Placental epithelial cell (primary cell): ENCODE results near the gene TAPBPL. TPM values are rescaled to one million over a fixed set of nuclear protein-coding genes. Genes with fewer than 3 reads are reported as not detected.

Experiments used
- total RNA-seq: library from RNA; depleted of rRNA; stranded (reverse); fragments of >200 nt; gene quantifications from 2 replicates; pipeline ENCODE4 v1.2.3, GENCODE V29; 2012

TAPBPL gene, protein sequence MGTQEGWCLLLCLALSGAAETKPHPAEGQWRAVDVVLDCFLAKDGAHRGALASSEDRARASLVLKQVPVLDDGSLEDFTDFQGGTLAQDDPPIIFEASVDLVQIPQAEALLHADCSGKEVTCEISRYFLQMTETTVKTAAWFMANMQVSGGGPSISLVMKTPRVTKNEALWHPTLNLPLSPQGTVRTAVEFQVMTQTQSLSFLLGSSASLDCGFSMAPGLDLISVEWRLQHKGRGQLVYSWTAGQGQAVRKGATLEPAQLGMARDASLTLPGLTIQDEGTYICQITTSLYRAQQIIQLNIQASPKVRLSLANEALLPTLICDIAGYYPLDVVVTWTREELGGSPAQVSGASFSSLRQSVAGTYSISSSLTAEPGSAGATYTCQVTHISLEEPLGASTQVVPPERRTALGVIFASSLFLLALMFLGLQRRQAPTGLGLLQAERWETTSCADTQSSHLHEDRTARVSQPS
- 5.5 and 9.8 TPM in 2 replicates for total RNA-seq

DNA sequence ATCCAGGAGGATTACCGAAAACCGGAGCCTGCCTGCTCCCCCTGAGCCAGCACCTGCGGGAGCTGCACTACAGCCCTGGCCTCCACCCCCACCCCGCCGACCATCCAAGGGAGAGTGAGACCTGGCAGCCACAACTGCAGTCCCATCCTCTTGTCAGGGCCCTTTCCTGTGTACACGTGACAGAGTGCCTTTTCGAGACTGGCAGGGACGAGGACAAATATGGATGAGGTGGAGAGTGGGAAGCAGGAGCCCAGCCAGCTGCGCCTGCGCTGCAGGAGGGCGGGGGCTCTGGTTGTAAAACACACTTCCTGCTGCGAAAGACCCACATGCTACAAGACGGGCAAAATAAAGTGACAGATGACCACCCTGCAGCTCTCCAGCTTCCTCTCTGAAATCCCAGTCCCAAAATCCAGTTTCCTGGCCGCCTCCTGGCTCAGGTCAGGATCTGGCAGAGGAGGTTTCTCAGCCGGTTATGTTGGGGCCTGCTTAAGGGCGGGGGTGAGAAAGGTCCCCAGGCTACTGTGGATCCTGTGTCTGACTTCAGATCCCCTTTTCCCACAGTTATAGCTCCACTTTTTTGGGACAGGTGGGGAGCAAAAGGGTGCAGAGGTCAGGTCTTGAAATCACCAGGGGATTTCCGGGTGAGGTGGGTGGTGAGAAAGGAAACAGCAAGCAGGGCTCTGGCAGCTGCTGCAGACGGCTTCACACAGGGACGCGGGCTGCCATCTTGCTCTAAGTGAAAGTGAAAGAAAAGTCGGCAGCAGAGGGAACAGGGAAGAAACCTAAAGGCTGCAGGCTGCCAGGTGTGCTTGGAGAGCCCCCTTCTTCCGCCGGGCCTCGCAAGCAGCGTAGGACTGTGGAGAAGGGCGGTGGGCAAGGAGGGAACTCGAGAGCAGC is at the start of gene TAPBPL:
Gene TAPBPL (plus strand): TSS at position 695 of the 897 bp plus-strand sequence. CDS start 207 bp downstream, outside the sequence.

DNA sequence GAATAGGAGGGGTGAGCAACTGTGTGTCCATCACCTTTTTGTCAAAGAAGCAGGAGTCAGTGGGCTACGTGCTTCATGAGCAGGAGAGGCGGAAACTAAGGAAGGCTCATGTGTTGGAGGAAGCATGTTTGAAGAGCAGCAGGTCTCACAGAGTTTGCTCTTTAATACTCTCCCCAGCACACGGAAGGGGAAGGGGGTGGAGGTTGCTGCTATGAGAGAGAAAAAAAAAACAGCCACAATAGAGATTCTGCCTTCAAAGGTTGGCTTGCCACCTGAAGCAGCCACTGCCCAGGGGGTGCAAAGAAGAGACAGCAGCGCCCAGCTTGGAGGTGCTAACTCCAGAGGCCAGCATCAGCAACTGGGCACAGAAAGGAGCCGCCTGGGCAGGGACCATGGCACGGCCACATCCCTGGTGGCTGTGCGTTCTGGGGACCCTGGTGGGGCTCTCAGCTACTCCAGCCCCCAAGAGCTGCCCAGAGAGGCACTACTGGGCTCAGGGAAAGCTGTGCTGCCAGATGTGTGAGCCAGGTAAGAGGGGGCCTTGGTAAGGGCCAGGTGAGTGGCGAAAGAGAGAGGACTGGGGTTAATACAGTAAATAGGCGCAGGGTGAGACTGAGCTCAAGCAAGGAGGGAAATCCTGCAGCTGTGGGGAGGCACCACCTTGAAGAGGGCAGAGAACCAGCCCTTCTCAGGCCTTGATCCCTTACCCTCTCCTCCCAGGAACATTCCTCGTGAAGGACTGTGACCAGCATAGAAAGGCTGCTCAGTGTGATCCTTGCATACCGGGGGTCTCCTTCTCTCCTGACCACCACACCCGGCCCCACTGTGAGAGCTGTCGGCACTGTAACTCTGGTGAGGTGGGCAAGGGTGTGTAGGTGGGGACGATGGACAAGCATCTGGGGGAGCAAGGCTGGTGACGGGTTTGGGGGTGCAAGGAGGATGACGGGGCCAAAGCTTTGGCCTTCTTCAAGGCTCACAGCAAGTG is 6.8 kb upstream of the TAPBPL start, which contains the start of gene CD27:
Gene CD27 (plus strand): TSS at position 252 of the 985 bp plus-strand sequence. CDS start 141 bp downstream, at position 393.

DNA sequence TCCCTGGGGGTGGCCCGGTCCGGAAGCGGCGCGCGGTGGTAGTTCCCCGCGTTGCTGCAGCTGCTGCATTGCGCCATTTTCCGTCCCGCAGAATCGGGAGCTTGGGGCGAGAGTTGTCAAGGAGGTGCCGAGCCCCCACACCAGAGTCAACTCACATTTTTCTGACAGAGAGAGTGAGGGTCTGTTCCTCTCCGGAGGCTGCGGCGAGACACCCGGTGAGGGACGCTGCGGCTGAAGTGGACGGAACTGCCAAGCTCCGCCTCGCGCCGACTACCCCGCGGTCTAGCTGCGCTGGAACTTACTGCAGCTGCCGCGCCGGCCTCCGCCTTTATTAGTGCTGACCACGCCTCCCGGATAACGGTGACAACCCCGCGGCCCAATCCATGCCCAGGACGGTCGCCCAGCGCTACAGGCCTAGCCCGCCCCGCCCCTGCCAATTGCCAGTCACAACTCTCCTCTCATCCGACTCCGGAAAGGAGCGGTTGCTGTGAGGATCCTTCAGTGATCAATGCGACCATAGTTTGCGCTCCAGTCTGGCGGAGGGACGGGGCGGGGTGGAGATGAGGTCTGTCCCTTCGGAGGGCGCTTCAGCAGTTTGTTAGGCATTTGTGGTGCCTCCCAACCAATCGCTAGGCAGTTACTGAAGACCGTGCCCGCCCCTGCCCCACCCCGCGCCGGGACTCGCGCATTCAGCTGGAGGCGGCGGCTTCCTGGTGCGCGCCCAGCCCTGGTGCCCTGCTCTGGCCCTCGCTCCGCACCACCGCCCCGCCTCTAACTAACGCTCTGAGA is 18.7 kb downstream of the TAPBPL start, which contains the start of gene VAMP1:
Gene VAMP1 (minus strand): TSS at position 303 of the 789 bp plus-strand sequence. CDS start 146 bp downstream, at position 157.

DNA sequence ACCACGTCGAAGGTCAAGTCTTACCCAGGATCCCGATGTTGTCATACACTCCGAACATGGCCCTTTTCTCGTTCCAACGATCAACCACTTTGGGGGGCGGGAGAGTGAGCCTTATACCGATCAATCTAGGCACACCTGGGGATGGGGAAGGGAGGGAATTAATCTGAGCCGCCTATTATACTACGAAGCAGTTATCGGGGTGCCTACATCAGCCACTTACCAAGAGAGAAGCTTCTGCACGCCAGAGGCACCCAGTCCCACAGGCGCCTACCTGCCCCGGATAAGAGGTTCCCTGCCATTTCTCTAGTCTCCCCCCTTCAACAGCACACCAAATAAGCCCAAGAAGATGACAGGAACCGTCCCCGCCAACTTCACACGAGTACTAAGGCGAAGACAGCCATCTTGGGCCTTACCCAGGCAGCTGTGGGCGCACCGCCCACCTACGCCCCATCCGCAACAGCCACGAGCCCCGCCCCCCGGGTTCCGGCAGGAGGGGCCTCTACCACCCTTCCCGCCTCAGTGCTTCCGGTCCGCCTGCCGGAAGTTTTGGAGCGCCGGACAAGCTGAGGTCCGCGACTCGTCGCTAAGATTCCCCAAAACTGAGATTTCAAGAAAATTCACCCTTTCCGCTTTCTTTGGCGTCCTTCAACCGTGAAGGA is 41.1 kb downstream of the TAPBPL start, which contains the start of gene MRPL51:
Gene MRPL51 (minus strand): TSS at position 425 of the 659 bp plus-strand sequence. CDS start 126 bp downstream, at position 299.

DNA sequence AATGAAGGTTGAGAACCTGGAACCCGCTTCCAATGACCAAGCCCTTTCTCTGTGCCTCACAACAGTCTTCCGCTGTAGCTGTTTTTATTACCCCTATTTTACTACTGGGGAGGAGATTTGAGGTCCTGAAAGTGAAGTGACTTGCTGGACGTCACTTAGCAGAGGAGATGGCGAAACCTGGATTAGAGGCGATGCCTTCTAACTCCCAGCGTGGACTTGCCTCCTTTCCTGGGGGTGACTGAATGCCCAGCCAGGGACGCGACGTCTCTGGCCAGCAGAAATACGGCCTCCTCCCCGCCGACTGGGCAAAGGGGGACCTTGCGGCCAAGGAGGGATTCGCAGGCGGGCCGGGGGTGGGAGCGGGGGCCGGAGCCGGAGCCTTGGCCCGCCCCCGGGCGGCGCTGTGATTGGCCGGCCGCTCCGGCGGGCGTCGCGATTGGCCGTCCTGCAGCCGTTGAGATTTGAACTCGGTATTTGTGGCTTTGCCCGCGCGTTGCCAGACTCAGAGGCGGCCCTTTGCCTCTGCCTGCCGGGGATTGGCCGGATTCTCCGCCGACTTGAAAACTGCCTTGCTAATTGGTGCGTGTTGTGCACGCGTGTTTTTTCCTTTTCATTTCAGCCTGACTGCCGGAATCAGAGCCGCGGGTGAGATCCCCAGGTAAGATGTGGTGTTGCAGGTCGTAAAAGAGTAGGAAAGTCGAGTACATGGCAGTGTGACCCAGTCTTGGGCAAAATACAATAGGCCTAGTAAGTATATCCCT is 41.8 kb downstream of the TAPBPL start, which contains the start of gene NCAPD2:
Gene NCAPD2 (plus strand): TSS at position 606 of the 761 bp plus-strand sequence. CDS start 997 bp downstream, outside the sequence.

Other genes with a start within 250 kb of the TAPBPL start
- 16.4 and 25.9 TPM in 2 replicates for gene PLEKHG6, start 141.4 kb upstream of the TAPBPL start, total RNA-seq
- 151 and 174 TPM in 2 replicates for gene TNFRSF1A, start 110.0 kb upstream of the TAPBPL start, total RNA-seq
- gene SCNN1A, start 76.5 kb upstream of the TAPBPL start, total RNA-seq = 47.1 and 59.2 TPM in 2 replicates
- 86.0 and 172 TPM in 2 replicates for gene LTBR, start 67.9 kb upstream of the TAPBPL start, total RNA-seq
- 0.33 TPM in 1 of 2 replicates, not detected in the other for gene CD27, start 7.1 kb upstream of the TAPBPL start, total RNA-seq
- 5.1 and 9.5 TPM in 2 replicates for gene VAMP1, start 18.6 kb downstream of the TAPBPL start, total RNA-seq
- 90.7 and 115 TPM in 2 replicates for gene MRPL51, start 41.2 kb downstream of the TAPBPL start, total RNA-seq
- 34.5 and 62.5 TPM in 2 replicates for gene NCAPD2, start 42.1 kb downstream of the TAPBPL start, total RNA-seq
- gene GAPDH, start 82.5 kb downstream of the TAPBPL start, total RNA-seq = 6,495 and 11,041 TPM in 2 replicates
- gene IFFO1, start 104.0 kb downstream of the TAPBPL start, total RNA-seq = 7.1 and 8.9 TPM in 2 replicates
- gene NOP2, start 116.2 kb downstream of the TAPBPL start, total RNA-seq = 17.7 and 35.0 TPM in 2 replicates
- gene CHD4, start 155.3 kb downstream of the TAPBPL start, total RNA-seq = 221 and 313 TPM in 2 replicates
- 5.1 and 10.7 TPM in 2 replicates for gene LPAR5, start 183.9 kb downstream of the TAPBPL start, total RNA-seq
- gene ACRBP, start 195.4 kb downstream of the TAPBPL start, total RNA-seq = 1.6 TPM in 1 of 2 replicates, not detected in the other
- 47.9 and 81.7 TPM in 2 replicates for gene ING4, start 211.1 kb downstream of the TAPBPL start, total RNA-seq
- 29.2 and 29.8 TPM in 2 replicates for gene ZNF384, start 237.3 kb downstream of the TAPBPL start, total RNA-seq
- not detected in 2 replicates for gene PIANP, start 248.8 kb downstream of the TAPBPL start, total RNA-seq